ENCODE results near the gene CALR. TPM values are rescaled to one million over a fixed set of nuclear protein-coding genes. Genes with fewer than 3 reads are reported as not detected.
"Not testable (repeated sequence)": the region's sequence is repeated elsewhere in the genome, so short reads cannot be mapped to it uniquely, and the experiment has no call there.

The CALR gene
- total RNA-seq, 1 donor from 2014 or later, result 365 TPM

DNA sequence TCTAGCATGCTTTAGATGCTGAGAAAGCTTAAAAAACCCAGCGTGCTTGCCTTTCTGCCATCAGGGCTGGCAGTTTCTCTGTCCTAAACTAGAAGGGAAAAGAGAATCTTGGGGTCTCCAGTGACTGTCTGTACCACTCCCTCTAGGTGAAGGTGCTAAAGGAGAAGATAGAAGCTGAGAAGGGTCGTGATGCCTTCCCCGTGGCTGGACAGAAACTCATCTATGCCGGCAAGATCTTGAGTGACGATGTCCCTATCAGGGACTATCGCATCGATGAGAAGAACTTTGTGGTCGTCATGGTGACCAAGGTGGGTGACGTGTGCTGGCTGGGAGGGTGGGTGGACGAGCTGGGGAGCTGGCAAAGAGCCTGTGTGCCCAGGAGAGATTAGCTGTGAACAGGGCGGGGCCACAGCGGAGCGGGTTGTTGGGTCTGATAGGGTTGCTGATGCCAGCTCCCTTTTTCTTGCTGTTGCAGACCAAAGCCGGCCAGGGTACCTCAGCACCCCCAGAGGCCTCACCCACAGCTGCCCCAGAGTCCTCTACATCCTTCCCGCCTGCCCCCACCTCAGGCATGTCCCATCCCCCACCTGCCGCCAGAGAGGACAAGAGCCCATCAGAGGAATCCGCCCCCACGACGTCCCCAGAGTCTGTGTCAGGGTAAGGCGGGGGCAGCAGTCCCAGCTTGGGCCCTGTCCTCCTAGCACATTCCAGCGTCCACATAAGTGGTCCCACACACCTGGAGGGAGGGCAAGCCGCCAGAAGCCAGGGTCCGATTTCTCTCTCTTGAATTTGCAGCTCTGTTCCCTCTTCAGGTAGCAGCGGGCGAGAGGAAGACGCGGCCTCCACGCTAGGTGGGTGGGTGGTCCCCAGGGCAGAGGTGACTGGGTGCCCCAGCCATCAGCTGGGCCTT, 9.5 kb downstream of the CALR start:
- TF ChIP-seq, protein P1, sequence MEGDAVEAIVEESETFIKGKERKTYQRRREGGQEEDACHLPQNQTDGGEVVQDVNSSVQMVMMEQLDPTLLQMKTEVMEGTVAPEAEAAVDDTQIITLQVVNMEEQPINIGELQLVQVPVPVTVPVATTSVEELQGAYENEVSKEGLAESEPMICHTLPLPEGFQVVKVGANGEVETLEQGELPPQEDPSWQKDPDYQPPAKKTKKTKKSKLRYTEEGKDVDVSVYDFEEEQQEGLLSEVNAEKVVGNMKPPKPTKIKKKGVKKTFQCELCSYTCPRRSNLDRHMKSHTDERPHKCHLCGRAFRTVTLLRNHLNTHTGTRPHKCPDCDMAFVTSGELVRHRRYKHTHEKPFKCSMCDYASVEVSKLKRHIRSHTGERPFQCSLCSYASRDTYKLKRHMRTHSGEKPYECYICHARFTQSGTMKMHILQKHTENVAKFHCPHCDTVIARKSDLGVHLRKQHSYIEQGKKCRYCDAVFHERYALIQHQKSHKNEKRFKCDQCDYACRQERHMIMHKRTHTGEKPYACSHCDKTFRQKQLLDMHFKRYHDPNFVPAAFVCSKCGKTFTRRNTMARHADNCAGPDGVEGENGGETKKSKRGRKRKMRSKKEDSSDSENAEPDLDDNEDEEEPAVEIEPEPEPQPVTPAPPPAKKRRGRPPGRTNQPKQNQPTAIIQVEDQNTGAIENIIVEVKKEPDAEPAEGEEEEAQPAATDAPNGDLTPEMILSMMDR (IDR thresholded peaks at IDR 0.05; ENCODE audit: borderline replicate concordance), result no peak
- peak overlapping the region; percentile 4 for H3K27ac ChIP-seq (replicated peaks)
- DNase-seq, result no peak
- no peak overlapping the region for H3K4me3 ChIP-seq
- H3K36me3 ChIP-seq, result peaks cover 78% of the 10 kb centered on the region
- H3K4me1 ChIP-seq, result peaks cover 73% of the 10 kb centered on the region
- H3K9me3 ChIP-seq (replicated peaks), result no peaks in the 10 kb centered on the region
- H3K27me3 ChIP-seq (ENCODE audit: low read depth), result no peaks in the 10 kb centered on the region
- intact Hi-C loops (cut with micrococcal nuclease), result no loop called here

DNA sequence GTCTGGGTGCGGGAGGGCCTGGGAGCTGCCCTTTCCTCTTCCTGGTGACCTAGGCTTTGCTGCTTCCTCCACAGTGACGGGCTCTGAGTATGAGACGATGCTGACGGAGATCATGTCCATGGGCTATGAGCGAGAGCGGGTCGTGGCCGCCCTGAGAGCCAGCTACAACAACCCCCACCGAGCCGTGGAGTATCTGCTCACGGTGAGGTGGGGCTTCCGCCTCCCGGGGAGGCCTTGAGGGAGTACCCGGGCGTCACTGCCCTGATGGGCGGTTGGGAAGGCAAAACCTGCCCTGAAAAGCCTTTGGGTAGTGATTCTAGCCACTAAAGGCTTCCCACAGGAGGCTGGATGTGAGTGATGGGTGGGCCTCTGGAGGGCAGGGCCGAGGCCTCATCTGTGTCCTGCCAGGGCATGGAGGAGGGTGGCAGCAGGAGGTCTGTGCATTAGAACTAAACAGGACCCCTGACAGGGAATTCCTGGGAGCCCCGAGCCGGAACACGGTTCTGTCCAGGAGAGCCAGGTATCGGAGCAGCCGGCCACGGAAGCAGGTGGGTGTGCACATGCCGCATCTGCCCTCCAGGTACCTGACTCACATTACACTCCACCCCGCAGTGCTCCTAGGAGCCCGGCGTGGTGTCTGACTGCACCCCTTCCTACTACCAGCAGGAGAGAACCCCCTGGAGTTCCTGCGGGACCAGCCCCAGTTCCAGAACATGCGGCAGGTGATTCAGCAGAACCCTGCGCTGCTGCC, 10.4 kb downstream of the CALR start:
- H3K36me3 ChIP-seq, result peaks cover 78% of the 10 kb centered on the region
- no peaks in the 10 kb centered on the region for H3K9me3 ChIP-seq (replicated peaks)
- H3K4me1 ChIP-seq, result peaks cover 73% of the 10 kb centered on the region
- intact Hi-C loops (cut with micrococcal nuclease), result no loop called here
- H3K4me3 ChIP-seq, result no peak overlapping the region
- TF ChIP-seq, protein P1 (IDR thresholded peaks at IDR 0.05; ENCODE audit: borderline replicate concordance), result no peak
- DNase-seq, result no peak
- no peak overlapping the region for H3K27ac ChIP-seq (replicated peaks)
- H3K27me3 ChIP-seq (ENCODE audit: low read depth), result no peaks in the 10 kb centered on the region

DNA sequence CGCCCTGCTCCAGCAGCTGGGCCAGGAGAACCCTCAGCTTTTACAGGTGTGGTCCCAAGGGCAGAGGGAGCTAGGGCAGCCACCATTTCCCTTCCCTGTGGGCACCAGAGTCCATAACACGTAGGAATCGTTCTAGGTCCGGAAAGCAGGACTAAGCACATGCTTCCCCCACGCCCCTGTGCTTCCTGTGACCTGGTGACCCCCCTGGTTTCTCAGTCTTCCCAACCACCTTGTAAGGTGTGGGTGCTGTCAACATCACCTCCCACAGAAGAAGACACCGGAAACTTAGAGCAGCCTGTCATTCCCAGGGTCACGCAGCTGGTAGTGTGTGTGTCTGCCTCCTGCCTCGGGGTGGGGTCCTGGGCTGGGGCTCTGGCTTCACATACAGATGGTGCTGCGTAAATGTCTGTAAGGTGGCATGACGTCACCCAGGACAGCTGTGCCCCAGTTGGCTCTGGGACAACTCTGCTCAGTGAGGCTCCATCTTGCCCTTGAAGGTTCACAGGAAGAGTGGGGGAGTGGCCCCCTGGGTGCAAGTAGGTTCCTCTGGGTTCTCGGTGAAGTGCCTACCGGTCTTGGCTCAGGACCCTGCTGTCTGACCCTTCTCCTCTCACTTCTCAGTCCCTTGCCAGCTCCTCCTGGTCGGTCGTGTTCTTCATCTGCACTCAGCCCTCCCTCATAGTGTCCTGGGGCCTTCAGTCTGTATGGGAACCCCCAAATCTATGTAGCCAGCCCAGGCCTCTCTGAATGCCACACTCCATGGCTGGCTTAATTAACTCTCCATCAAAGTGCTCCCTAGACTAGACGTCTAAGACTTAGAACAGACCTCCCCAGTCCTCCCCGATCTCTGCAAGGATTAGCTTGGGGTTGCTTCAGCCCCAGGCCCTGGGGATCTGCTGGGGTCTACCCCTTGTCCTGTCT, 11.2 kb downstream of the CALR start:
- Histone ChIP-seq H3K4me3 (no peak overlapping the region), H3K36me3 (peaks cover 76% of the 10 kb centered on the region), H3K27ac (replicated peaks) (no peak overlapping the region), H3K9me3 (replicated peaks) (no peaks in the 10 kb centered on the region), H3K27me3 (ENCODE audit: low read depth) (no peaks in the 10 kb centered on the region), H3K4me1 (peaks cover 75% of the 10 kb centered on the region)
- TF ChIP-seq, protein P1 (IDR thresholded peaks at IDR 0.05; ENCODE audit: borderline replicate concordance), result no peak
- DNase-seq, result no peak
- intact Hi-C loops (cut with micrococcal nuclease), result no loop called here

DNA sequence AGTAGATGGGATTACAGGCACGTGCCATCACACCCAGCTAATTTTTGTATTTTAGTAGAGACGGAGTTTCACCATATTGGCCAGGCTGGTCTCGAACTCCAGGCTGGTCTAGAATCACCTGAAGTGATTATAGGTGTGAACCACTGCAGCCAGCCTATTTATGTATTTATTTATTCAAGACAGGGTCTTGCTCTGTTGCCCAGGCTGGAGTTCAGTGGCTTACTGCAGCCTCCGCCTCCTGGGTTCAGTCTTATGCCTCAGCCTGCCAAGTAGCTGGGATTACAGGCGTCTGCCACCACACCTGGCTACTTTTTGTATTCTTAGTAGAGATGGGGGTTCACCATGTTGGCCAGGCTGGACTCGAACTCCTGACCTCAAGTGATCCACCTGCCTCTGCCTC, 13.6 kb downstream of the CALR start:
- Histone ChIP-seq H3K36me3 (peaks cover 72% of the 10 kb centered on the region), H3K27ac (replicated peaks) (peak overlapping the region; percentile 96), H3K4me1 (peaks cover 76% of the 10 kb centered on the region)
- intact Hi-C loops (cut with micrococcal nuclease); H3K9me3 ChIP-seq (replicated peaks); DNase-seq; H3K4me3 ChIP-seq; H3K27me3 ChIP-seq (ENCODE audit: low read depth): not testable (repeated sequence)

DNA sequence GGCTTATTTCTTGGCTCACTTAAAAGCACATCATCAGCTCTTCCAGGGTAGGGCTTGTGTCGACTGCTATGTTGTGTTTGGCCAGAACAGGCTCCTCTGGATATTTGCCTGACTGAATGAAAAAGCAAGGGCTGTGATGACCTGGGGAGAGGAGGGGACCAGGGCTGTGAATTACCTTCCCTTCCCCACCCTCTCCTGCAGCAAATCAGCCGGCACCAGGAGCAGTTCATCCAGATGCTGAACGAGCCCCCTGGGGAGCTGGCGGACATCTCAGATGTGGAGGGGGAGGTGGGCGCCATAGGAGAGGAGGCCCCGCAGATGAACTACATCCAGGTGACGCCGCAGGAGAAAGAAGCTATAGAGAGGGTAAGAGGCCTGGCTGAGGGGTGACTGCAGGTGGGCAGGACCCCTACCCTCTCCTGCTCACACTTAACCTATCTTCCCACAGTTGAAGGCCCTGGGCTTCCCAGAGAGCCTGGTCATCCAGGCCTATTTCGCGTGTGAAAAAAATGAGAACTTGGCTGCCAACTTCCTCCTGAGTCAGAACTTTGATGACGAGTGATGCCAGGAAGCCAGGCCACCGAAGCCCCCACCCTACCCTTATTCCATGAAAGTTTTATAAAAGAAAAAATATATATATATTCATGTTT, 14.2 kb downstream of the CALR start:
- H3K4me1 ChIP-seq, result peaks cover 74% of the 10 kb centered on the region
- peaks cover 69% of the 10 kb centered on the region for H3K36me3 ChIP-seq
- TF ChIP-seq, protein P1 (IDR thresholded peaks at IDR 0.05; ENCODE audit: borderline replicate concordance), result no peak
- intact Hi-C loops (cut with micrococcal nuclease), result no loop called here
- peak overlapping the region; percentile 96 for H3K27ac ChIP-seq (replicated peaks)
- no peak overlapping the region for H3K4me3 ChIP-seq
- DNase-seq, result no peak
- no peaks in the 10 kb centered on the region for H3K9me3 ChIP-seq (replicated peaks)
- no peaks in the 10 kb centered on the region for H3K27me3 ChIP-seq (ENCODE audit: low read depth)

All from left ventricle myocardium inferior (tissue), 1 donor.